Measurements from ENCODE around the gene PAPPA2.

The PAPPA2 gene

GRCh38 chr1:176576670-176577069, 113.7 kb downstream of the PAPPA2 start:
- TF ChIP-seq POLR2A (IDR thresholded peaks at IDR 0.05; ENCODE audit: low read length): no peak
- no peak for TF ChIP-seq GATA1 (IDR thresholded peaks at IDR 0.05; ENCODE audit: low read depth, low read length)
- no peak for DNase-seq

DNA sequence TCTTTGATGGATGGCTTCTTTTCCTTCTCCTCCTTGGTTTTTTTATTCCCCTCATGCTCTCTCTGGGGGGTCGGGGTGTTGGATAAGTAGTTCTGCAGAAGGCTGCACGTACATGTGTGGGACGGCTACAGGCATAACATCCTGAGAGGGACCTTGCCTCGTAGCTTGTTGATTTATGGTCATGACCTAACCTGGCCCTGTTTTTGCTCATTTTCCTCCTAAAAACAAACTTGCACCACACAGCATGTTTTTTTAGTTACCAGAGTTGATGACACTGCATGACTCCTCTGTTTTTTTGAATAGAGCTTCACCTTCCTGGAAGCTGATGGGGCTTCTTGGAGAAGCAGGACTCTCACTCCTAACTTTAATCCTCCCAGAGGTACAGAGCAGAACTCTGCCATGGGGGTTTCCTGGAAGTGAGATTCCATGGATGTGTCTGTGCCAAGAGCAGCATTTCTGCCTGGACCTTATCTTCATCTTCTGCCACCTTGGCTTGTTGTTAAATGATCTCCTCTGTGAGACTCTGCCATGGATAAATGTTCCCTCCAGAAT, 114.7 kb downstream of the PAPPA2 start:
- TF ChIP-seq POLR2A (IDR thresholded peaks at IDR 0.05; ENCODE audit: low read length) (no peak), GATA1 (IDR thresholded peaks at IDR 0.05; ENCODE audit: low read depth, low read length) (no peak)
- DNase-seq: no peak

GRCh38 chr1:176579087-176579486, 116.1 kb downstream of the PAPPA2 start:
- no peak for DNase-seq
- TF ChIP-seq GATA1 (IDR thresholded peaks at IDR 0.05; ENCODE audit: low read depth, low read length): no peak
- TF ChIP-seq POLR2A (IDR thresholded peaks at IDR 0.05; ENCODE audit: low read length): no peak

DNA sequence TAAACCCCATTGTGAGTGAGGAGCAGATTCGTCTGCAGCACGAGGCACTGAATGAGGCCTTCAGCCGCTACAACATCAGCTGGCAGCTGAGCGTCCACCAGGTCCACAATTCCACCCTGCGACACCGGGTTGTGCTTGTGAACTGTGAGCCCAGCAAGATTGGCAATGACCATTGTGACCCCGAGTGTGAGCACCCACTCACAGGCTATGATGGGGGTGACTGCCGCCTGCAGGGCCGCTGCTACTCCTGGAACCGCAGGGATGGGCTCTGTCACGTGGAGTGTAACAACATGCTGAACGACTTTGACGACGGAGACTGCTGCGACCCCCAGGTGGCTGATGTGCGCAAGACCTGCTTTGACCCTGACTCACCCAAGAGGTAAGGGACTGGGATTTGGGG, 132.2 kb downstream of the PAPPA2 start:
- DNase-seq: no peak

GRCh38 chr1:176601348-176601747, 138.4 kb downstream of the PAPPA2 start:
- TF ChIP-seq GATA1 (IDR thresholded peaks at IDR 0.05; ENCODE audit: low read depth, low read length) (no peak), POLR2A (IDR thresholded peaks at IDR 0.05; ENCODE audit: low read length) (no peak)

More for the DNA sequence above, 132.2 kb downstream of the PAPPA2 start:
- TF ChIP-seq GATA1 (IDR thresholded peaks at IDR 0.05; ENCODE audit: low read depth, low read length) (no peak), POLR2A (IDR thresholded peaks at IDR 0.05; ENCODE audit: low read length) (no peak)

GRCh38 chr1:176602388-176603004, 139.5 kb downstream of the PAPPA2 start:
- DNase-seq: no peak
- TF ChIP-seq GATA1 (IDR thresholded peaks at IDR 0.05; ENCODE audit: low read depth, low read length): no peak
- TF ChIP-seq POLR2A (IDR thresholded peaks at IDR 0.05; ENCODE audit: low read length): no peak

More at GRCh38 chr1:176601348-176601747, 138.4 kb downstream of the PAPPA2 start:
- DNase-seq: no peak

DNA sequence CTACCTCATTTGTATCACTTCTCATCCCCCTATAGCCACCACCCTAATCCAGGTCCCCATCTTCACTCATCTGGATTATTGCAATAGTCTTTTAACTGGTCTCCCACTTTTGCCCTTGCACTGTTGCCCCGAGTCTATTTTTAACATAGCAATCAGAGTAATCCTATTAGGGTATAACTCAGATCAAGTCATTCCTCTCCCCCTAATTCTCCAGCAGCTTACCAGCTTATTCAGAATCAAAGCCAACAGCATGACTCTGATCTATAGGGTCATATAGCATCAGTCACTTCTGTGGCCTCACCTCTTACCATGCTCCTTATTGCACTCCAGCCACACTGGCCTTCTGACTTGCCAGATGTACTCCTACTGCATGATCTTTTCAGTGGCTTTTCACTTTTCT, 140.7 kb downstream of the PAPPA2 start:
- TF ChIP-seq GATA1 (IDR thresholded peaks at IDR 0.05; ENCODE audit: low read depth, low read length): no peak
- no peak for TF ChIP-seq POLR2A (IDR thresholded peaks at IDR 0.05; ENCODE audit: low read length)
- no peak for DNase-seq

DNA sequence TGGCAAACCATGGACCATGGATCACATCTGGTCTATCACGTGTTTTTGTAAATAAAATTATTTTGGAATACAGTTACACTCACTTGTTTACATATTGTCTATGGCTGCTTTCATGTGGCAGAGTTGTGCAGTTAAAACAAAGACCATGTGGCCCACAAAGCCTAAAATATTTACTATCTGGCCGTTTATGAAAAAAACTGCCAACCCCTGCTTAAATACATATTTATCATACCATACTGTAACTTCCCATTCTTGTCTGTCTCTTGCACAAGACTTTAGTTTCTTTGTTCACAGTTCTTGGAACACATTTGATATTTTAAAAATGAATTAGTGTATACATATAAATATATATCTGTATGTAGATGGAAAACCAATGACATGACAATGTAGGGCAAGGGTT, 141.5 kb downstream of the PAPPA2 start:
- TF ChIP-seq GATA1 (IDR thresholded peaks at IDR 0.05; ENCODE audit: low read depth, low read length) (no peak), POLR2A (IDR thresholded peaks at IDR 0.05; ENCODE audit: low read length) (no peak)
- no peak for DNase-seq

DNA sequence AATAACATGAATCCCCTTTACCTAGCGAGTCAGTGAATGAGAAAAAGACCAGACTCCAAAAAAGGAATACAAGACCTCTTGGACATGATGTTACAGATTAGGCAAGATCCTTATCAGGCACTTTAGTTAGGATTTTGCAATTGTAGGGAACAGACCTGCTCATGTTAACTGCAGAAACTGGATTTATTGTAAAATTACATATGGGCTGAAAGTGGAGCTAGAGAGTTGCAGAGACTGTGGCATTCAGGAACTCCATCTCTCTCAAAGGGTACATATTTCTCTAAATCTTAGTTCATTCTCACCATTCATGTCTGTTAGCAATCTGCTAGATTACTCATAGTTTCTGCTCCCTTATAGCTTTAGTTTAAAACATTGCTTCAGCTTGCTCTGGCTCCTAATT, 142.2 kb downstream of the PAPPA2 start:
- no peak for DNase-seq
- TF ChIP-seq GATA1 (IDR thresholded peaks at IDR 0.05; ENCODE audit: low read depth, low read length) (no peak), POLR2A (IDR thresholded peaks at IDR 0.05; ENCODE audit: low read length) (no peak)

GRCh38 chr1:176609556-176610408, 146.8 kb downstream of the PAPPA2 start:
- TF ChIP-seq POLR2A (IDR thresholded peaks at IDR 0.05; ENCODE audit: low read length) (no peak), GATA1 (IDR thresholded peaks at IDR 0.05; ENCODE audit: low read depth, low read length) (no peak)
- DNase-seq: no peak

DNA sequence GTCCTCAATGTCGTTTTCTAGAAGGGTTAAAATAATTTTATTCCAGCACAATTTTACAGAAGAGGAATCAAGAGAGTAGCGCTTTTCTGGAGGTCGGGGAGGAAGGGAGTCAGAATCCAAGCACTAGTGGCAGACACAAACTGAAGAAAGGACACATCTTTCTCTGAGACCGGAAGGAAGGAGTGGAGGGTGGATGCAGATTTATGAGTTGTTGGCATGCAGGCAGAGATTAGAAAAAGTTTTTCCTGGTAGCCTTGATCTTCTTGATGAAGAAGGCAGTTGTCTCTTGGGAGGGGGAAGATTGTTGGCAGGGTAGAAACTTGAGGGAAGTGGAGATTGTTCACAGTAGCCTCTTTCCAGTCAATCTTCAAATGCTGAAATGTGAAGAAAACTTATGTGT, 149.8 kb downstream of the PAPPA2 start:
- no peak for DNase-seq
- no peak for TF ChIP-seq GATA1 (IDR thresholded peaks at IDR 0.05; ENCODE audit: low read depth, low read length)
- TF ChIP-seq POLR2A (IDR thresholded peaks at IDR 0.05; ENCODE audit: low read length): no peak

DNA sequence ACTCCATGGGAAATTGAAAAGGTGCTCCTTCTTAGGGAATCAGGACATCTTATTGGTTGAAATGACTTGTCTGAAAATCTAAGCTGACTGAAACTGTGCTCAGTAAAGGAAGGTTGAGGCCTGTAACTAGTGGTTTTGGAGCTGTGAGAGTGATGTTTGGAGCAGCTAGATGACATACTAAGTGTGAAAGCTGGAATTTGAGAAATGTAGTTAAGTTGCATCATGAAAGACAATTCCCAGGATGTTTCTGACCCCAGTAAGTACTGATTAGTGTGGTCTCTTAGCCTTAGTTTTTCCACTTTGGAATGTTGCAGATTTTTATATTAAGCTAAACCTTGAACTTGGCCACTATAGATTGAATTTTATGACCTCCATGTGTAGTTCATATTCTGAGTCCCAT, 154.9 kb downstream of the PAPPA2 start:
- TF ChIP-seq GATA1 (IDR thresholded peaks at IDR 0.05; ENCODE audit: low read depth, low read length) (no peak), POLR2A (IDR thresholded peaks at IDR 0.05; ENCODE audit: low read length) (no peak)
- DNase-seq: no peak

- TF ChIP-seq GATA1 (IDR thresholded peaks at IDR 0.05; ENCODE audit: low read depth, low read length) (no peak), POLR2A (IDR thresholded peaks at IDR 0.05; ENCODE audit: low read length) (no peak)
- no peak for DNase-seq
These were observed 156.3 kb downstream of the PAPPA2 start for GRCh38 chr1:176619261-176619660.

DNA sequence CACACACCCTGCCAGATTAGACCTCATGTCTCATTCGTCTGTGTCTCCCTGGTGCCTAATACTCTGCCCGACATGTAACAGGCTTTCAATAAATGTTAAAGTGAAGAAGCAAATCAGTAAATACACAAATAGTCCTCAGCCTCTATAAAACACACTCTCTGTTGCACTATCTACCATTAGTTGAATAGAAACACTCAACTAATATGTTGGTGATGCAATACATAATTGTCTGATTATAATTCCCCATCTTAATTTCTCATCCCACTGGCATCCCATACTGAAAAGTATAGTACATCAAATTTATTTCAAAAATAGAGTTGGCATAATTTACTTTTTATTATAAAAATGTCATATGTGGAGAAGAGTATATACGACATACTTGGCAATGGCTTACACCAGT, 162.4 kb downstream of the PAPPA2 start:
- no peak for TF ChIP-seq POLR2A (IDR thresholded peaks at IDR 0.05; ENCODE audit: low read length)
- TF ChIP-seq GATA1 (IDR thresholded peaks at IDR 0.05; ENCODE audit: low read depth, low read length): no peak
- DNase-seq: no peak
